Measurements from ENCODE around the gene SLC7A1.

SLC7A1 gene

DNA sequence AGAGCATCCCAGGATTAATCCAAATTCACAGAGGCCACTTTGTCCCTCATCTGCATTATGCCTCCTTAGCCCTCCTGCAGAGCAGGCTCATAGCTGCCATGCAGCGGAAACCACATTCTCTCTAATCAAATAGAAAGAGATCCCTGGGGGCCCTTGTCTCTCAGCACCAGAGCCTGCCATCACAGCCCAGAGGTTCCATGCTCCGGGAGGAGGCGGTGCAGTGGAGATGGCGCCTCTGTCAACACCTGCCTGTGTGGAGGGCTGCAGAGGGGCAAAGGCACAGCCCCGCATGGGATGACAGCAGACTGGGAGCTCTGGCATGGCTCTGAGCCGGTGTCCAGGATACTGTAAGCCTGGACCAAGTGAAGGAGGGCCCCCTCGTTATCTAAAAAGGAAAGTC is 111.3 kb downstream of the SLC7A1 start:
- H3K27ac ChIP-seq (ENCODE audit: low read depth, low read length) = no peak overlapping the region

DNA sequence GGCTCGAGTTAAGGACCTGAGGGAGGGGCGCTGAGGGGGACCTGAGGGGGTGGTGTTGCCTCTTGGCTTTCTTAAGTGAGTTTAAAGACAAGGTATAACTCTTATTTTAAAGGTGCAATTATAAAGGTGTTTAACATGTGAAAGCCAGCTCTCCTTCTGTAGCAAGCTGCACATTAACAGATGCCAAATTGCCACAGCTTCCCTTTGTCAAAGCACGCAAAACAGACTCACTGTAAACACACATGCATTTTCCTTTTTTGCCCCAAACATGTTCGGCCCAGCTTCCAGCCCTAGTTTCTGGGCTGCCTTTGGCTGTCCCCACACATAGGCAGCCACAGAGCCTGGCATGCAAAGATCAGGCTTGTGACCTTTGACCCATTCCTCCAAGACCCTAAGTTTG is 111.9 kb downstream of the SLC7A1 start:
- no peak for TF ChIP-seq EZH2phosphoT487 (conservative IDR thresholded peaks at IDR 0.05; ENCODE audit: low read length)
- TF ChIP-seq, protein P1, sequence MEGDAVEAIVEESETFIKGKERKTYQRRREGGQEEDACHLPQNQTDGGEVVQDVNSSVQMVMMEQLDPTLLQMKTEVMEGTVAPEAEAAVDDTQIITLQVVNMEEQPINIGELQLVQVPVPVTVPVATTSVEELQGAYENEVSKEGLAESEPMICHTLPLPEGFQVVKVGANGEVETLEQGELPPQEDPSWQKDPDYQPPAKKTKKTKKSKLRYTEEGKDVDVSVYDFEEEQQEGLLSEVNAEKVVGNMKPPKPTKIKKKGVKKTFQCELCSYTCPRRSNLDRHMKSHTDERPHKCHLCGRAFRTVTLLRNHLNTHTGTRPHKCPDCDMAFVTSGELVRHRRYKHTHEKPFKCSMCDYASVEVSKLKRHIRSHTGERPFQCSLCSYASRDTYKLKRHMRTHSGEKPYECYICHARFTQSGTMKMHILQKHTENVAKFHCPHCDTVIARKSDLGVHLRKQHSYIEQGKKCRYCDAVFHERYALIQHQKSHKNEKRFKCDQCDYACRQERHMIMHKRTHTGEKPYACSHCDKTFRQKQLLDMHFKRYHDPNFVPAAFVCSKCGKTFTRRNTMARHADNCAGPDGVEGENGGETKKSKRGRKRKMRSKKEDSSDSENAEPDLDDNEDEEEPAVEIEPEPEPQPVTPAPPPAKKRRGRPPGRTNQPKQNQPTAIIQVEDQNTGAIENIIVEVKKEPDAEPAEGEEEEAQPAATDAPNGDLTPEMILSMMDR (IDR thresholded peaks at IDR 0.05; ENCODE audit: insufficient read depth, low read length, poor library complexity, severe bottlenecking) = no peak
- Histone ChIP-seq H3K79me2 (ENCODE audit: insufficient read depth, low read length) (no peaks in the 10 kb centered on the region), H3K27ac (ENCODE audit: low read depth, low read length) (no peak overlapping the region)

More for the DNA sequence above, 111.3 kb downstream of the SLC7A1 start:
- H3K9me3 ChIP-seq (ENCODE audit: insufficient read depth, low read length) = no peaks in the 10 kb centered on the region
- no peaks in the 10 kb centered on the region for H3F3A ChIP-seq (ENCODE audit: insufficient read depth)
- H4K20me1 ChIP-seq (ENCODE audit: low read depth, low read length) = no peaks in the 10 kb centered on the region
- no peak overlapping the region for H3K4me3 ChIP-seq (ENCODE audit: insufficient read depth, low read length, poor library complexity, severe bottlenecking)
- H2AFZ ChIP-seq (ENCODE audit: low read depth, low read length, severe bottlenecking) = no peak overlapping the region
- H3K9ac ChIP-seq (ENCODE audit: low read length) = no peak overlapping the region
- H3K4me2 ChIP-seq (ENCODE audit: low read depth, low read length, poor library complexity, severe bottlenecking) = no peak overlapping the region
- H3K36me3 ChIP-seq (ENCODE audit: low read length) = no peaks in the 10 kb centered on the region
- H3K9me2 ChIP-seq (replicated peaks; ENCODE audit: insufficient read depth, low read length) = no peaks in the 10 kb centered on the region
- no peak for TF ChIP-seq EZH2phosphoT487 (conservative IDR thresholded peaks at IDR 0.05; ENCODE audit: low read length)
- TF ChIP-seq, protein P1 (IDR thresholded peaks at IDR 0.05; ENCODE audit: insufficient read depth, low read length, poor library complexity, severe bottlenecking) = no peak
- no peaks in the 10 kb centered on the region for H3K79me2 ChIP-seq (ENCODE audit: insufficient read depth, low read length)
- H3K27me3 ChIP-seq (ENCODE audit: low read length) = no peaks in the 10 kb centered on the region

DNA sequence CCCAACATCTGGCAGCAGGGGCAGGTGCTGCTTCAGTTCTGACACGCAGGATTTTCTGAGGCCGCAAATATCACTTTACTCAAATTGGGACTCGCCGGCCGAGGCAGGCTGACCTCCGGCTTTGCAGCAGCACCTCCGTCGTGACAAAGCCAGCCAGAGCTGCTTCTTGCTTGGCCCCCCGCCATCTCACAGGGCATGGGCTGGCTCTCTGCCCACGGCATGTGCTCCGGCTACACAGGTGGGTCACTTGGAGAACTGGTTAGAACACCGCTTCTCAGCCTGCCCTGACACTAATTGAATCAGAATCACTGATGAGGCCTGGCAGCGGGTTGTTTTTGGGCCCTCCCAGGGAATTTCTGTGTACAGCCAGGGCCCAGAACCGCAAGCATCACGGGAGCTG is 112.3 kb downstream of the SLC7A1 start:
- Histone ChIP-seq H3K27ac (ENCODE audit: low read depth, low read length) (no peak overlapping the region), H4K20me1 (ENCODE audit: low read depth, low read length) (no peaks in the 10 kb centered on the region), H2AFZ (ENCODE audit: low read depth, low read length, severe bottlenecking) (no peak overlapping the region), H3K4me2 (ENCODE audit: low read depth, low read length, poor library complexity, severe bottlenecking) (no peak overlapping the region), H3K36me3 (ENCODE audit: low read length) (no peaks in the 10 kb centered on the region), H3K79me2 (ENCODE audit: insufficient read depth, low read length) (no peaks in the 10 kb centered on the region), H3K9me3 (ENCODE audit: insufficient read depth, low read length) (no peaks in the 10 kb centered on the region), H3K9ac (ENCODE audit: low read length) (no peak overlapping the region), H3K27me3 (ENCODE audit: low read length) (no peaks in the 10 kb centered on the region), H3F3A (ENCODE audit: insufficient read depth) (no peaks in the 10 kb centered on the region), H3K9me2 (replicated peaks; ENCODE audit: insufficient read depth, low read length) (no peaks in the 10 kb centered on the region), H3K4me3 (ENCODE audit: insufficient read depth, low read length, poor library complexity, severe bottlenecking) (no peak overlapping the region)
- TF ChIP-seq, protein P1 (IDR thresholded peaks at IDR 0.05; ENCODE audit: insufficient read depth, low read length, poor library complexity, severe bottlenecking) = no peak
- no peak for TF ChIP-seq EZH2phosphoT487 (conservative IDR thresholded peaks at IDR 0.05; ENCODE audit: low read length)

More for the DNA sequence above, 111.9 kb downstream of the SLC7A1 start:
- Histone ChIP-seq H3K36me3 (ENCODE audit: low read length) (no peaks in the 10 kb centered on the region), H4K20me1 (ENCODE audit: low read depth, low read length) (no peaks in the 10 kb centered on the region), H3K4me2 (ENCODE audit: low read depth, low read length, poor library complexity, severe bottlenecking) (no peak overlapping the region), H3K9me2 (replicated peaks; ENCODE audit: insufficient read depth, low read length) (no peaks in the 10 kb centered on the region), H3F3A (ENCODE audit: insufficient read depth) (no peaks in the 10 kb centered on the region), H3K9ac (ENCODE audit: low read length) (no peak overlapping the region), H2AFZ (ENCODE audit: low read depth, low read length, severe bottlenecking) (no peak overlapping the region), H3K27me3 (ENCODE audit: low read length) (no peaks in the 10 kb centered on the region), H3K4me3 (ENCODE audit: insufficient read depth, low read length, poor library complexity, severe bottlenecking) (no peak overlapping the region), H3K9me3 (ENCODE audit: insufficient read depth, low read length) (no peaks in the 10 kb centered on the region)
